Left ventricle myocardium inferior (tissue), 1 donor: ENCODE measurements around the gene IGFN1. TPM values are rescaled to one million over a fixed set of nuclear protein-coding genes. Genes with fewer than 3 reads are reported as not detected.

ENCODE experiments used
- DNase-seq: peaks from one replicate; pipeline ENCODE4 v3.0.0-alpha.2; 2020
- H3K27ac ChIP-seq: fragments of 200-600 bp; replicated peaks from 2 replicates; pipeline ENCODE4 v1.8.0; 2021
- H3K27me3 ChIP-seq: fragments of 200-600 bp; 2 replicates; pipeline ENCODE4 v1.8.0; 2021; ENCODE audit warnings: low read depth
- H3K36me3 ChIP-seq: fragments of 200-600 bp; 2 replicates; pipeline ENCODE4 v1.8.0; 2021
- H3K4me1 ChIP-seq: fragments of 200-600 bp; 2 replicates; pipeline ENCODE4 v1.8.0; 2021
- H3K4me3 ChIP-seq: fragments of 200-600 bp; 2 replicates; pipeline ENCODE4 v1.8.0; 2021; ENCODE audit warnings: mild to moderate bottlenecking, moderate library complexity
- H3K9me3 ChIP-seq: fragments of 200-600 bp; replicated peaks from 2 replicates; pipeline ENCODE4 v1.8.0; 2021
- intact Hi-C: fragments of 100-400 bp; cut with micrococcal nuclease; formaldehyde crosslinking; loops from one replicate; pipeline ENCODE4 v1.11.0; 2022
- total RNA-seq: library from RNA; stranded (reverse); fragmentation: NEBNext Ultra II Directional; extraction: Animal tissue kit (Norgen Biotek cat#: 25700); gene quantifications from one replicate; pipeline ENCODE4 v1.2.1, GENCODE V29; 2021
- TF ChIP-seq, protein P1 (sequence below): fragments of 200-600 bp; IDR thresholded peaks from 2 replicates; pipeline ENCODE4 v1.8.0; 2021; ENCODE audit warnings: antibody characterized with exemption, mild to moderate bottlenecking, borderline replicate concordance
- donor health status: DM: no; HTN: yes; CAD: no; lungs with severe emphysema.

IGFN1 gene
- total RNA-seq, 1 donor from 2014 or later = not detected

DNA sequence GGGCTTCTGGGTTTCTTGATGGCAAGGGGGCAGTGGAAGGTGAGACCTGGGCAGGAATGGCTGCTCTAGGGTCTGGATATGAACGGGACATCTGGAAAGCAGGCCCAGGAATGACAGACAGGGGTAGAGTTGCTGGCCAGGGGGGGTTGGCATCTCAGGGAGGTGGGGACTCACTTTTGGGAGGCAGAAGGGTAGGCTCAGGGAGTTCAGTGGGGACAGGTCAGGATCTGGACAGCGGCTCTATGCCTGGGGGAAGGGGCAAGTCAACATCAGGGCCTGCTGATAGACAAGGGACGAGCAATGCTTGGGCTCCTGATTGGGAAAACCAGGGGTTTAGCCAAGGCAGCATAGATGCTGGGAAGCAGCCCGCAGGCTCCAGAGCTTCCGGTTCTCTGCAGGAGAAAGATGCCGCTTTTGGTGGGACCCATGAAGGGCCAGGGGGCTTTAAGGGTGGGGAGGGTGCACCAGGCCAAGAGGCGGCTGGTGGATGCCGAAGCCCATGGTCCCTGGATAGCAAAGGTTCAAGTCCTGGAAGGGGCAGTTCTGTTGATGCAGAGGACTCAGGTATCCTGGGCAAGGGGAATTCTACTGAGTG lies 21.9 kb downstream of the IGFN1 start:
- intact Hi-C loops = no loop called here
- Histone ChIP-seq H3K36me3 (no peaks in the 10 kb centered on the region), H3K9me3 (no peaks in the 10 kb centered on the region), H3K27me3 (peaks cover 39% of the 10 kb centered on the region), H3K27ac (no peak overlapping the region), H3K4me3 (no peak overlapping the region), H3K4me1 (no peaks in the 10 kb centered on the region)
- no peak for DNase-seq
- TF ChIP-seq, protein P1, sequence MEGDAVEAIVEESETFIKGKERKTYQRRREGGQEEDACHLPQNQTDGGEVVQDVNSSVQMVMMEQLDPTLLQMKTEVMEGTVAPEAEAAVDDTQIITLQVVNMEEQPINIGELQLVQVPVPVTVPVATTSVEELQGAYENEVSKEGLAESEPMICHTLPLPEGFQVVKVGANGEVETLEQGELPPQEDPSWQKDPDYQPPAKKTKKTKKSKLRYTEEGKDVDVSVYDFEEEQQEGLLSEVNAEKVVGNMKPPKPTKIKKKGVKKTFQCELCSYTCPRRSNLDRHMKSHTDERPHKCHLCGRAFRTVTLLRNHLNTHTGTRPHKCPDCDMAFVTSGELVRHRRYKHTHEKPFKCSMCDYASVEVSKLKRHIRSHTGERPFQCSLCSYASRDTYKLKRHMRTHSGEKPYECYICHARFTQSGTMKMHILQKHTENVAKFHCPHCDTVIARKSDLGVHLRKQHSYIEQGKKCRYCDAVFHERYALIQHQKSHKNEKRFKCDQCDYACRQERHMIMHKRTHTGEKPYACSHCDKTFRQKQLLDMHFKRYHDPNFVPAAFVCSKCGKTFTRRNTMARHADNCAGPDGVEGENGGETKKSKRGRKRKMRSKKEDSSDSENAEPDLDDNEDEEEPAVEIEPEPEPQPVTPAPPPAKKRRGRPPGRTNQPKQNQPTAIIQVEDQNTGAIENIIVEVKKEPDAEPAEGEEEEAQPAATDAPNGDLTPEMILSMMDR = no peak

DNA sequence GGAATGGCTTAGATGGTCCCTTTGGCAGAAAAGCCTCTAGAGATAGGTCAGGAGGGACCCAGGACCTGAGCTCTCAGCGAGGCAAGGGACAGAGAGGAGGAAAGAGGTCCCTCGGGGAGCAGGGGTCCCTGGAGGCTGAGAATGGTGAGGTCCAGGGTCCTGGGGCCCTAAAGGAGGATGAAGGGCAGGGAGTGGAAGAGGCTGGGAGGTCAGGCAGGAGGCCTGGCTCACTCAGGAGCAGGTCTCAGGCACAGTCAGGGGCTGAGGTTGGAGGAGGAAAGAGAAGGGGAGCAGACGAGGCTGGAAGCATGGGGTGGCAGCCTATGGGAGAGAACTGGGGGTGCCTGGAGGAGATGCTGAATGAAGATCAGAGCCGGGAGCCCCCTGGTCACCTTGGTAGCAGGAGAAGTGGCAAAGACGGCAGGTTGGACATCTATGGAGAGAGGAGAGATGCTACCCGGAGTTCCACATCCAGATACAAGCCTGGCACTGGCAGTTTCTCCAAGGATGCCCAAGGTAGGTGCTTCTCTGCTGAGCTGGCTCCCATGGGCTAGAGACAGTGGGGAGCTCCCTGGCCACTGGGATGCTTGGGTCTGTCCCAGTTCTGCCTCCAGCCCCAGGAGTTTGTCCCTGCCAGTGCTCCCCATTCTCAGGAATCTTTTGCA lies 22.6 kb downstream of the IGFN1 start:
- intact Hi-C loops = no loop called here
- Histone ChIP-seq H3K4me1 (no peaks in the 10 kb centered on the region), H3K27me3 (peaks cover 39% of the 10 kb centered on the region), H3K4me3 (no peak overlapping the region), H3K36me3 (no peaks in the 10 kb centered on the region), H3K9me3 (no peaks in the 10 kb centered on the region), H3K27ac (no peak overlapping the region)
- no peak for DNase-seq
- TF ChIP-seq, protein P1 = no peak

DNA sequence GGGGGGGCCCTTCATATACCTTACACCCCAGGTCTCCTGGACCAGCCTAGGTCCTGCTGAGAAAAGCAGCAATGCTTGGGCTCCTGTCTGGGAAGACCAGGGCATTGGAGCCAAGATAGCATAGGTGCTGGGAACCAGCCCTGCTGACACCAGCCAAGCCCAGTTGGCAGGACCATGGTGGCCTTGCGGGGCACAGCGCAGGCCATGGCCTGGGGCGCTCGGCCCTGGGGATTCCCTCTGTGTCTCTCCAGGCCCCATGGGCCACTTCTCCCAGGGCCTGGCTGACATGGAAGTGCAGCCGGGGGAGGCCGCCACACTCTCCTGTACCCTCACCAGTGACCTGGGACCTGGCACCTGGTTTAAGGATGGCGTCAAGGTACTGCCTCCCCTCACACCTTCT lies 23.3 kb downstream of the IGFN1 start:
- TF ChIP-seq, protein P1 = no peak
- peaks cover 39% of the 10 kb centered on the region for H3K27me3 ChIP-seq
- DNase-seq = no peak
- intact Hi-C loops = no loop called here
- H3K4me3 ChIP-seq = no peak overlapping the region
- H3K36me3 ChIP-seq = no peaks in the 10 kb centered on the region
- no peaks in the 10 kb centered on the region for H3K4me1 ChIP-seq
- H3K27ac ChIP-seq = no peak overlapping the region
- no peaks in the 10 kb centered on the region for H3K9me3 ChIP-seq

DNA sequence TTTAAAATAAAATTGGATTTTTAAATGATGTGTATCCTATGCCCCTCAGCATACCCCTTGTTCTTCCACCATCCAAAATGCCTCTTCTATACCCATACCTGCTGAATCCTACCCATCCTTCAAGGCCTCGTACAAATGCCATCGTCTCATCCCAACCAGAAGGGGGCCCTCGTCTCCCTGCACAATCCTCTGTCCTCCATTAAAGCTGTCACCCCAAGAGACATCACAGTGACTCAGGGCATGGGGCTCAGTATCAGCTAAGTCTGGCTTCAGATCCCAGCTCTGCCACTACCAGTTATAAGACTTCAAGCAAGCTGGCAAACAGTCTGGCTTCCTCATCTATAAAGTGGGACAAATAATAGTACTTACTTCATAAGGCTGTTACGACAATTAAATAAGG lies 23.8 kb downstream of the IGFN1 start:
- H3K4me1 ChIP-seq = no peaks in the 10 kb centered on the region
- TF ChIP-seq, protein P1 = no peak
- H3K27me3 ChIP-seq = peaks cover 39% of the 10 kb centered on the region
- DNase-seq = no peak
- no peaks in the 10 kb centered on the region for H3K9me3 ChIP-seq
- H3K36me3 ChIP-seq = no peaks in the 10 kb centered on the region
- H3K4me3 ChIP-seq = no peak overlapping the region
- no peak overlapping the region for H3K27ac ChIP-seq
- intact Hi-C loops = no loop called here

DNA sequence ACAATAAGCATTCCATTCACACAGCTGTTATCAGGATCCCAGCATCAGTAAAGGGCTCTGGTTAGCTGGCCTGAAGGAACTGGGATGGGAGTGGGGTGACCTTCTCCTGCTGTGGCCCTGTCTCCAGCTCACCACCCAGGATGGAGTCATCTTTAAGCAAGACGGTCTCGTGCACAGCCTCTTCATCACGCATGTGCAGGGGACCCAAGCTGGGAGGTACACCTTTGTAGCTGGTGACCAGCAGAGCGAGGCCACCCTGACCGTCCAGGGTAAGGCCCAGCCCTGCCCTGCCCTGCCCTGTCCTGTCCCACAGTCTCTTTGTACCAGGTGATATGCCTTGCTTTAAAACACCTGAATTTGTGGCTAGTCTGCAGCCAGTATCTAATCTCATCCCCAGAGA lies 24.3 kb downstream of the IGFN1 start:
- intact Hi-C loops = no loop called here
- Histone ChIP-seq H3K4me3 (no peak overlapping the region), H3K4me1 (no peaks in the 10 kb centered on the region), H3K9me3 (no peaks in the 10 kb centered on the region), H3K27me3 (peaks cover 39% of the 10 kb centered on the region), H3K36me3 (no peaks in the 10 kb centered on the region), H3K27ac (no peak overlapping the region)
- no peak for DNase-seq
- TF ChIP-seq, protein P1 = no peak
